GM12872 (cell line): ENCODE data around the gene SH3BGRL2.

Experiments
- TF ChIP-seq, protein P1 (sequence below): IDR thresholded peaks from 3 replicates; pipeline ENCODE4 v1.5.1; 2011; ENCODE audit warnings: low read depth, mild to moderate bottlenecking, low read length, moderate library complexity; ENCODE audit not compliant: insufficient read depth

SH3BGRL2 gene

DNA sequence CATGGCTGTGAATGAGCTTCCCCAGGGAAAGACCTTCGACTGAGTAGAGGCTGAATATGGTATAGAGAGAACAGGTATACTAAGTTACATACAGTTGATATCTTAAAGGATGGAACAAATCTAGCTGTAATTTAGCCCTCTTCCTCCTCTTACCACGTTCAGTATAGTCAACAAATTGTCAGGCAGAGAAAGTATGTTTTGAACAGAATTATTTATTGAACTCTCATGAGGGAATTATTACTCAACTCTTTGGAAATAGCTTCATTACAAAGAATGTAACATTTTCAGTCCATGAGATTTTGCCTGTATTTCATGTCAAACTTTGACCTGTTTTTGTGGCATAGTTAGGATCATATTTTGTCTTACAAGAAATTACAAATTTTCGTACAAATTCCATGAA lies 63.0 kb downstream of the SH3BGRL2 start:
- TF ChIP-seq, protein P1, sequence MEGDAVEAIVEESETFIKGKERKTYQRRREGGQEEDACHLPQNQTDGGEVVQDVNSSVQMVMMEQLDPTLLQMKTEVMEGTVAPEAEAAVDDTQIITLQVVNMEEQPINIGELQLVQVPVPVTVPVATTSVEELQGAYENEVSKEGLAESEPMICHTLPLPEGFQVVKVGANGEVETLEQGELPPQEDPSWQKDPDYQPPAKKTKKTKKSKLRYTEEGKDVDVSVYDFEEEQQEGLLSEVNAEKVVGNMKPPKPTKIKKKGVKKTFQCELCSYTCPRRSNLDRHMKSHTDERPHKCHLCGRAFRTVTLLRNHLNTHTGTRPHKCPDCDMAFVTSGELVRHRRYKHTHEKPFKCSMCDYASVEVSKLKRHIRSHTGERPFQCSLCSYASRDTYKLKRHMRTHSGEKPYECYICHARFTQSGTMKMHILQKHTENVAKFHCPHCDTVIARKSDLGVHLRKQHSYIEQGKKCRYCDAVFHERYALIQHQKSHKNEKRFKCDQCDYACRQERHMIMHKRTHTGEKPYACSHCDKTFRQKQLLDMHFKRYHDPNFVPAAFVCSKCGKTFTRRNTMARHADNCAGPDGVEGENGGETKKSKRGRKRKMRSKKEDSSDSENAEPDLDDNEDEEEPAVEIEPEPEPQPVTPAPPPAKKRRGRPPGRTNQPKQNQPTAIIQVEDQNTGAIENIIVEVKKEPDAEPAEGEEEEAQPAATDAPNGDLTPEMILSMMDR, result no peak

DNA sequence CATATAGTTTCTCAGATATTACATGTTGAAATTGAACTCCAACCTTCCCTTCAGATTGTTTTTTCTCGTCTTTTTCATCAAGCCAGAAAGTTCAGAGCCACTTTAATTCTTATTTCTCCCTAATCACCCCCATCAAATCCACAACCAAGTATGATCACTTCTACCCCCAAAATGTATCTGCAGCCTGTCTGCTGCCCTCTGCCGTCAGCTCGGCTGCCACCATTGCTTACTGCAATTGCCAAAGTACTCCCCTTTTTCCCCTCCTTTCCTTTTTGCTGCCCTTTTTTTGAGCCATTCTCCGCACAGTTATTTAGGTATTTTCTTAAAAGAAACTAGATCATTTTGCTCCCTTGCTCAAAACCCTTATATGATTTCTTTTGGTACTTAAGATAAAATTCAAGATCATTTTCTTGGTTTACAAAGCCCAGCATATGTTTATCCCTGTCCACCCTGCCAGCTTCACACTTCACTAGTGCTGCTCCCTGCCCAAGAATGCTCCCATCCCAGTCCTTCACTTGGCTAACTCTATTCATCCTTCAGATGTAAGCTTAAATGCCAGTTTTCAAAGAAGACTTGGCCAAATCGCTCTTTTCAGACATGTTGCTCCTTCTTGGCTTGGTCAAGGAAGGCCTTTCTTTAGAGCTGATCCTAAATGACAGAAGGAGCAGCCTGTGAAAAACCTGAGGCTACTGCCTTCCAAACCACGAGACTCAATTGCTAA lies 63.7 kb downstream of the SH3BGRL2 start:
- TF ChIP-seq, protein P1, result no peak

DNA sequence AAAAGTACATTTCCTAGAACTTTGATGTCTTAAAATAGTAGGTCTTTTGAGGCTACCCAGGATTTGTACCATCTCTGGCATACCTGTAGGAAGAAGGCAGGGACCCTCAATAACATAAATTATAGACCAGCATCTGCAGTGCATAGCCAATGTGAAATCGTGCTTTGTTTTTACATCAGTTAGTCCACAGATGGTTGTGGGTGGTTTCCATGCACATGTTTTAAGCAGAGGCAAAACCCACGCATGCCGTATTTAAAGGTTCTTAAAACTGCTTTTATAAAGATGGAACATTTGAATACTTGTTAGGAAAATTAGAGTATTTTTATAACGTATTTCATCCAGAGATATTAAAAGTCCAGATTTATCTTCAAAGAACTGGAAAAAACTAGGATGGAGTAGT lies 66.3 kb downstream of the SH3BGRL2 start:
- TF ChIP-seq, protein P1, result no peak

DNA sequence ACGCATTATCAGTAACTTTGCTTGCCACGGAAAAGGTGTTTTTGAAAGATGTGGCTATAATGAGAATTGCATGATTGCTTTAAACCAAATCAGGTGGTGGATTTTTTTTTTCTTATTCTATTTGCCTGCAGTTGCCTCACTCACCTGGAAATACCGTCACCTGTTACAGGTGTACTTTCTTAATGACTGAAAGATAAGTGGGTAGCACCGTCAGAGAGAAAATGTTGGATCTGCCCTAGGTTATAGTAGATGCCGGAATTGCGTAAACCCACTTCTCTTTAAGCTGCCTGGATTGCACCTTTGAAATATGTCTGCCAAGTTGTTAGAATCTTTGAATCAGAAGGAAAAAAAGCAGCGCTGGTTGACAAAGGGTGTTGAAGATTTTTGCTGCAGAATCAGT lies 68.5 kb downstream of the SH3BGRL2 start:
- TF ChIP-seq, protein P1, result no peak

DNA sequence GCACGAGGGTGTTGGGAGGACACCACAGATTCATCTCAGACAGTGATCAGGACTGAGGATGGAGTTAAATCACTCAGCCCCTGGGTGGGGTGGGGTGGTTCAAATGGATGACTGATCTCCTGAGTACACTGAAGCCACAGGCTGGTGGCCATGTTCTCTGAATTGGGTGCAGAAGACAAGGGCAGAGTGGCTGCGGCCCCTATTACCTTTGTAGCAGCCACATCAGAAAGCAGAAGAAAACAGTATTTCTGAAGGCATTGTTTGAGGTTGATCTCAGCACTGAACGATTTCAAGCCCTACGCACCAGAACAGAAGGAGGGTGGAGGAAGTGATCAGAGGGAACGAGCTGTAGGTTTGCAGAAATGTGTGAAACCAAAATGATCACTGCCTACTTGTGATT lies 71.6 kb downstream of the SH3BGRL2 start:
- TF ChIP-seq, protein P1, result no peak

DNA sequence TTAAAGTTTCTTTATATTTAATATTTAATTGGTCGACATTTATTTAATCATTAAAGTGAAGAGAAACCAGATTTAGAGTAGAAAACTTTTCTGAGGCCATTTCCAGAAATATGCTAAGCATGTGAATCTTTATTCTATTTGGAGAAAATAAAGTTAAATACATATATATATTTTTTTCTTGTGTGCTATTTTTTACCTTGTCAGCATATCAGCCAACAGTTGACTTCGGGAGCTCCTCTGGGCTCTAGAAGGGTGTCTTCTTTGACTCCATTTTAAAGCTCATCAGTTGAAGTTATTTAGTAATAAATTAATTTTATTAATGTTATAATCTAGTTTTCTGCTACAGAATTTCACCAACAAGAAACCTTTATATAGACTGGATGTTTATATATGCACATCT lies 73.1 kb downstream of the SH3BGRL2 start:
- TF ChIP-seq, protein P1, result no peak

DNA sequence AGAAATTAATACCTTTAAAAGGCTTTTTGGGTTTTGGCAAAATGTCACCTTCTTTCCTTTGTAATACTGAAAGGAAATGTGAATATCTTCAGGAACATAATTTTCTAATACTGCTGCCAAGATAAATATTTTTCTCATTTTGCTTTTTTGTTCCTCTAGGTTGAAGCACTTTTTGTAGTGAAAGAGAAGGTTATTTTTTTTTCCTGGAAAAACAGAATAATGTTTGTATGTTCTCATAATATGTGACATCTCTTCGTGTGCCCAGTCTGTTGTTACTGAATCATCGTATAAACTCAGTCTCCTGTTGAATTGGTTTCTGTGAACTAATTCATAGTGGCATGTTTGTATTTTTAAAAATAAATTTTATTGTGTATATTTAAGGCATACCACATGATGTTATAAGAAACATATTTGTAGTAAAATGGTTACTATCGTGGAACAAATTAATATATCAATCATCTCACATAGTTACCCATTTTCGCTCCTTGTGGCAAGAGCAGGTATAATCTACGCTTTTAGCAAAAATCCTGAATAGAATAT lies 74.4 kb downstream of the SH3BGRL2 start:
- TF ChIP-seq, protein P1, result no peak

DNA sequence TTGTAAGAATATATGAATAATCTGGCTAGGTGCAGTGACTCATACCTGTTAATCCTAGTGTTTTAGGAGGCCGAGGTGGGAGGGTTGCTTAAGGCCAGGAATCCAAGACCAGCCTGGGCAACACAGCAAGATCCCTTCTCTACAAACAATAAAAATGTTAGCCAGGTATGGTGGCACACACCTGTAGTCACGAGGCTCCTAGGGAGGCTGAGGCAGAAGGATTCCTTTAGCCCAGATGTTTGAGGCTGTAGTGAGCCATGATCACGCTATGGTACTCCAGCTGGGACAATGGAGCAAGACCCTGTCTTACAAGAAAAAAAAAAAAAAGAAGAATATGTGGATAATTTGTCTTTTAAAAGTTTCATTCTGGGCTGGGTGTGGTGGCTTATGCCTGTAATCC lies 75.4 kb downstream of the SH3BGRL2 start:
- TF ChIP-seq, protein P1, result no peak
